NCI-H1105 (cell line): ENCODE results near the gene CABP2.
"Not testable (repeated sequence)": the region's sequence is repeated elsewhere in the genome, so short reads cannot be mapped to it uniquely, and the experiment has no call there.

Experiments
- DNase-seq: peaks from one replicate; lab custom pipeline; 2025; lab: John Stamatoyannopoulos, UW

Gene CABP2

DNA sequence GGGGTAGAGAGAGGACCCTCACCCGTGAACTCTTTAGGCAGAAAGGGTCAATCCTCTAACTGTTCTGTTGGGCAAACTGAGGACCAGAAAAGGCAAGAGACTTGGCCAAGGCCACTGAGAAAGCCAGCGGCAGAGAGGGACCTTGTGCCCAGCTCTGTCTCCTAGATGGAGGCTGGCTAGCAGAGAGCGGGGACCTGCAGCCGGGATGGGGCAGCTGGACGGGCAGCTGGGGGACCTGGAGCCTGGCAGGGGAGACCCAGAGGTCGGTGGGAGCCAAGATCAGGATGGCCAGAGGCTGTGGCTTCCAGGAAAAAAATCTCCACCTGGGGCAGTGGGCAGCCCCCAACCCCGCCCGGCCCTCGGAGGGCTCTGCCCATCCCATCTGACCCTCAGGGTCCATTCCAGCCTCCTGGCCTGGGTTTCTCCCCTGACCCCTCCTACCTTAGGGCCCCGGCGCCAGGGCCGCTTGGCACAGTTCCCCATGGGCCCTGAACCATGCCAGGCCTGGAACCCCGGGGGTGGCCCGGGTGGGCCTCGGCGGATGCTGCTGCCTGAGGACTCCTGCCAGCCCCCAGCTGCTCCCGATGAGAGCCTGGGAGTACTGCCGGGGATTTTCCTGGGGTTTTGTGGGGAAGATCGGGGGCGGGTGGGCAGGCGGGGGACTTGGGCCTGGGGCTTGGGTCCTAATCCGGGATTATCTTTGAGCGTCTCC is at the start of gene CABP2:
CABP2 (minus strand) TSS at position 603 of the 712 bp plus-strand sequence; CDS start at position 483, 120 bp downstream.
- no peak for DNase-seq

- DNase-seq: peak; percentile 40
These were observed 49.6 kb upstream of the CABP2 start for GRCh38 chr11:67572747-67573419.

GRCh38 chr11:67572305-67572704 is 49.1 kb upstream of the CABP2 start:
- no peak for DNase-seq

GRCh38 chr11:67571443-67571842 is 48.2 kb upstream of the CABP2 start:
- no peak for DNase-seq

DNA sequence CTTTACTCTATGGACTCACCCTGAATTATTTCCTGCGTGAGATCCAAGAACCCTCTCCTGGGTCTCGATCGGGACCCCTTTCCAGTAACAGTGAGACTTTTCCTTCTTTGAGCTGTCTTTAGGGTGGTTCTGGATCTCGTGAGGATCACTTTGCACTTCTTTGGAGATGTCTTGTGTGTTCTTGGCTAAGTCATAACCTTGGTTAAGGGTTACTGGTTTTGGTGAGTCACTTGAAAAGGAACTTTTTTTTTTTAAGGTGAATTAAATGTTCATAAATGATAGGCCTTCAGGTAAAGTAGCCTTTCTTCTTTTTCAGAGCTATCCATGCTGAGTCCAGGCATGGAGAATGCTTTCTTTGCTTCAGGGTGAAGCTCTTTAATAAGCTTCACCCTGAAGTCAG is 41.0 kb upstream of the CABP2 start:
- no peak for DNase-seq

GRCh38 chr11:67563705-67564114 is 40.5 kb upstream of the CABP2 start:
- not testable (repeated sequence) for DNase-seq

- DNase-seq: no peak
These were observed 39.9 kb upstream of the CABP2 start for GRCh38 chr11:67562963-67563704.

DNA sequence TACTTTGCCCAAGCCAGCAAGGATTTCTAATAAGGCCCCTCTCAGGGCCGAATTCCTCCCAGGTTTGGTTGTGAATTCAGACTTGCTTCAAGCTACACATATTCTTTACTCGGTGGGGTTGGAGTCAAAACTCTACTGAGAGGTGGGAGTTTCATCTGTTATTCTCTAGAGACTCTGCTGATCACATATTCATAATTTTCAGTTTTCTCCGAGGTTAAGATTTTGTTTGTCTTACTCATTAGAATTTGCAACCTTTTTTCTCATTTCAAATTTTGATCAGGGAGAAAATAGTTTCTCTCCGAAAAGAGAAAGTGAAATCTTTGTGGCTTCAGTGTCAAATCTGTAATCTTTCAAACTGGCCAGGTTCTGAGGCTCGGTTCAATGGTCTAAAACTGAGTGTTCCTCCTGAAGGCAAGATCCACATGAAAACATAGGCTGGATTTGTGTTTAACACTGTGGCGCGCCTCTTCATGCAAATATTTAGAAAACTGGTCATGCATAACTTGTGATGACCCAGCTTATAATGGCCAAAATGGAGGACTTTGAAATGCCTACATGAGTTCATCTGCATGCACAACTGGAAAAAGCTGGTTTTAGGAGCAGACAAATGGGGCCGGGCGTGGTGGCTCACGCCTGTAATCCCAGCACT is 38.8 kb upstream of the CABP2 start:
- DNase-seq: no peak

DNA sequence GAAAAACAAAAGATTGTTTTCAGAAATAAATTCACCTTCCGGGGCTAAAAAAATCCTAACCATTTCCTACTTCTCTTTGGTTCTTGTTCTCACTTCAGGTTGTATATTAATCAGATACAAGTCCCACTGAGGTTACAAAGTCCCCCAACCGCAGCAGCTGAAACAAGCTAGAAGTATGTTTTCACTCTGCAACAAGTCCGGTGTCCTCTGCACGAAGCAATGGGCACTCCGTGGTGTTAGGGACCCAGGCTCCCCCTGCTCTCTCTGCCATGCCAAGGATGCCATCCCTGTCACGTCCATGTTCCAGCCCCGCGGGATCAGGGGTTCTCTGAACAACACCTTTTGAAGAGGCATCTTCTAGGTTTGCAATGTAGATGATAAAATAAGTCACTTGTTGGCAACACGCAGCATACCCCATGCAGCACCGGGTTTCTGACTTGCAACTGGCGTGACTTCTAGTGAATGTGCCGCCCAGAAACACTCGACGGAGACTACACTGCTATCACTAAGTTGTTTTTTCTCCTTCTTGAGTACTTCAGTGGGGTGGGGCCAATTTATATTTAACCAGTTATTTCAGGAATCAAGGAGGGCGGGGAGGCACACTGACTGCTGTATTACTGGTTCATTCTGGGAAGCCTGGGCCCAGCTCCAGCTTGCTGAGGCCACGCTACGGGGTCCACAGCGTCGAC is 35.0 kb upstream of the CABP2 start:
- DNase-seq: no peak

DNA sequence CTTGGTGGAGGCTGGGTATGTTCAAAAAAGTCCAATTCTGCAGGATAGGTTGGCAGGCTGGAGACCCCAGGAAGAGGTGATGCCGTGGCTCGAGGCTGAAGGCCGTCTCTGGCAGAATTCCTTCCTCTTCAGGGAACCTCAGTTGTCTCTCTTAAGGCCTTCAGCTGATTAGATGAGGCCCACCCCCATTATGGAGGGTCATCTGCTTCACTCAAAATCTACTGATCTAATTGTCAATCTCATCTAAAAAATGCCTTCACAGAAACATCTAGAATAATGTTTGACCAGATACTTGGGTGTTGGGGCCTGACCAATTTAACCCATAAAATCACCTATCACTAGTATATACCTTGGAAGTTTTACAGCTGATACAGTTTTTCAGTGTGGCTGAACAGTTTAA is 33.0 kb upstream of the CABP2 start:
- DNase-seq: no peak

DNA sequence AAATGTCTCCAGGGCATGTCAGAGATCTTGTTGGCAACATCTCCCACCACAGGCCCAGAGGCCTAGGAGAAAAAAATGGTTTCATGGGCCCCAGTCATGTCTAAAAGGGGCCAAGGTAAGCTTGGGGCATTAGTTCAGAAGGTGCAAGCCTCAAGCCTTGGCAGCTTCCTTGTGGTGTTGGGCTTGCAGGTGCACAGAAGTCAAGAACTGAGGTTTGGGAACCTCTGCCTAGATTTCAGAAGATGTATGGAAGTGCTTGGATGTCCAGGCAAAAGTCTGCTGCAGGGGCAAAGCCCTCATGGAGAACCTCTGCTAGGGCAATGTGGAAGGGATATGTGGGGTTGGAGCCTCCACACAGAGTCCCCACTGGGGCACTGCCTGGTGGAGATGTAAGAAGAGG is 28.5 kb upstream of the CABP2 start:
- not testable (repeated sequence) for DNase-seq

GRCh38 chr11:67551127-67551526 is 27.9 kb upstream of the CABP2 start:
- no peak for DNase-seq

DNA sequence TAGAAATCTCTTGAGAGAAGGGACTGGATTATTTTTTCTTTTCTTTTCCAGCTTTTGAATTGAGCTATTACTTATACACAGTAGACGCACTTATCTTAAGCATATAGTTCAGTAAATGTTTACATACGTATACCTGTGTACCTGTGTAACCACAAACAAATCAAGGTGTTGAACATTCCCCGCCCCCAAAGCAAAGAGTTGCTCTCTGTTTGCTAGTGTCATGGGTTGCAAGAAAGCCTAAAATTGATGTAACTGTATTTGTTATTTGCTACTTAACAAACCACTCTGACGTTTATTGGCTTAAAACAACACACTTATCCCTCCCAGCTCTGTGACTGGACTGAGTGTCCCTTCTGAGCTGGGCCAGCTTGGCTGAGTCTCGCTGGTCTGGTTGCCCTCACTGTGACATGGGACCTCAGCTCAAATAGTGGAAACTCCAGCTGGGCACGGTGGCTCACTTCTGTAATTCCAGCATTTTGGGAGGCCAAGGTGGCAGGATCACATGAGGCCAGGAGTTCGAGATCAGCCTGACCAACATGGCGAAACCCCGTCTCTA is 25.4 kb upstream of the CABP2 start:
- DNase-seq: no peak

DNA sequence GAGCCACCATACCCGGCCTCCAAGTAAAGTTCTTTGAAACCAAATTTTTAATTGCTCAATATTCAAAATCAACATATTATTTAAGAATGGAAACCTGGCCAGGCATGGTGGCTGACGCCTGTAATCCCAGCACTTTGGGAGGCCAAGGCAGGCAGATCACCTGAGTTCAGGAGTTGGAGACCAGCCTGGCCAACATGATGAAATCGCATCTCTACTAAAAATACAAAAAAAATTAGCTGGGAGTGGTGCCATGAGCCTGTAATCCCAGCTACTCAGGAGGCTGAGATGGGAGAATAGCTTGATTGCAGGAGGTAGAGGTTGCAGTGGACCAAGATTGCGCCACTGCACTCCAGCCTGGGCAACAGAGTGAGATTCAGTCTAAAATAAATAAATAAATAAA is 24.9 kb upstream of the CABP2 start:
- not testable (repeated sequence) for DNase-seq

GRCh38 chr11:67545280-67545679 is 22.0 kb upstream of the CABP2 start:
- no peak for DNase-seq

DNA sequence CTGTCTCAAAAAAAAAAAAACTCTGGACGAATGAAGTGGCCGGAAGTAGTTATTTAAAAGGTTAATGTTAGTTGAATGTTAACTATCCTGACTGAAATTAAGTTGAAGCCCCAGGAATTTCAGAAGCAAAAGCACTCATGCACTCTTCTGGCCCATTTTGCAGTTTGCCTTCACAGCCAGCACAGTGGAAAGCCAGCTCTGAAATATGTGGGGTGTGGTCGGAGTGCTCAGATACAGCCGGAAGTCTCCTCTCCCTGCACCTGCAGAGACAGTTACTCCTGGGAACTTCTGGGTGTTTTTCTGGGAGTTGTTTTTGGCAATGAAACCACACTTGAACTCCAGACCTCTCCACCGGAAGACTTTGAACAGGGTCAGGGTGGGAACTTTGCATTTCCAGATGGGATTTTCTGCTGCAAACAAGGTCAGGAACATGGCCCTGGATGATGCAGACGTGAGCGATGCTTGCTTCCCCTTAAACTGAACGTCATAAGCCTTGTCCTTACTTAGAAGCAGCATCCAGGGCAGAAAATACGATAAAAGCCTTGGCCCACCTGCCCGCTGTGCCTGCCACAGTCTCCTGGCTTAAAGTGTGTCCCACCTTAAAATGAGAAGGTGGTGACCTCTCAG is 21.5 kb upstream of the CABP2 start:
- no peak for DNase-seq

- no peak for DNase-seq
These were observed 20.3 kb upstream of the CABP2 start for GRCh38 chr11:67543585-67543984.

- no peak for DNase-seq
These were observed 19.7 kb upstream of the CABP2 start for GRCh38 chr11:67542971-67543370.

DNA sequence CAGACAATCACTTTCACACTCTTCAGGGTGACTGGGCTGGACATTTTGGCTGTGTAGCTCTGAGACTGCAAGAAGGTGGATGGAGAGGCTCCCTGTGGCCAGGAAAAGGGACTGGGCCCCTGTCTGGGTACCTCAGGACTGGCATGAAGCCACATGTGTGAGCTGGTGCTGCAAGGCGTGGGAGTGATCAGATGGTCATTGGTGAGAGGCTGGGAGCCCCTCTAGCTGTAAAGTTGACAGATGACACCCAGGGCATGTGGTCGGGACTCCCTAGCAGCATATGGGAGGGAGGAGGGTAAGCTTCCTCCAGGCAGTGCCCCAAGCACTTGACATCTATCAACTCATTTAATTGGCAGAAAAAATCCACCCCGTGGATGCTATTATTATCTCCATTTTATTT is 18.9 kb upstream of the CABP2 start:
- DNase-seq: no peak

- DNase-seq: no peak
These were observed 18.0 kb upstream of the CABP2 start for GRCh38 chr11:67541198-67541597.

- no peak for DNase-seq
These were observed 16.3 kb upstream of the CABP2 start for GRCh38 chr11:67539550-67539949.
